Smooth muscle cell (in vitro differentiated cells): ENCODE results near the gene SFI1. TPM values are rescaled to one million over a fixed set of nuclear protein-coding genes. Genes with fewer than 3 reads are reported as not detected.

Source experiments
- DNase-seq: peaks from one replicate; lab custom pipeline; 2025; ENCODE audit not compliant: unreplicated experiment; lab: John Stamatoyannopoulos, UW
- H2AFZ ChIP-seq: fragments of 200-600 bp; sonication (generic); 2 replicates; pipeline ENCODE4 v1.6.0; 2016; ENCODE audit warnings: antibody characterized with exemption, low read depth, mild to moderate bottlenecking
- H3F3A ChIP-seq: fragments of 200-600 bp; sonication (generic); 2 replicates; pipeline ENCODE4 v1.6.0; 2017; ENCODE audit warnings: antibody characterized with exemption, low read depth
- H3K27ac ChIP-seq: fragments of 200-600 bp; sonication (generic); 2 replicates; pipeline ENCODE4 v1.5.1; 2016; ENCODE audit warnings: low read depth, mild to moderate bottlenecking
- H3K27me3 ChIP-seq: fragments of 200-600 bp; sonication (generic); 2 replicates; pipeline ENCODE4 v1.6.1; 2016; ENCODE audit warnings: low read depth, mild to moderate bottlenecking
- H3K36me3 ChIP-seq: fragments of 200-600 bp; sonication (generic); 2 replicates; pipeline ENCODE4 v1.5.1; 2016; ENCODE audit warnings: low read depth
- H3K4me1 ChIP-seq: fragments of 200-600 bp; sonication (generic); 2 replicates; pipeline ENCODE4 v1.5.1; 2016; ENCODE audit warnings: low read depth
- H3K4me2 ChIP-seq: fragments of 200-600 bp; sonication (generic); 2 replicates; pipeline ENCODE4 v1.6.0; 2016; ENCODE audit warnings: mild to moderate bottlenecking
- H3K4me3 ChIP-seq: fragments of 200-600 bp; sonication (generic); 2 replicates; pipeline ENCODE4 v1.5.1; 2016; ENCODE audit warnings: mild to moderate bottlenecking
- H3K79me2 ChIP-seq: fragments of 200-600 bp; sonication (generic); 2 replicates; pipeline ENCODE4 v1.6.0; 2016; ENCODE audit warnings: low read depth, mild to moderate bottlenecking
- H3K9ac ChIP-seq: fragments of 200-600 bp; sonication (generic); 2 replicates; pipeline ENCODE4 v1.6.0; 2016; ENCODE audit warnings: low read depth
- H3K9me3 ChIP-seq: fragments of 200-600 bp; sonication (generic); replicated peaks from 2 replicates; pipeline ENCODE4 v1.5.1; 2016; ENCODE audit warnings: low read depth
- H4K20me1 ChIP-seq: fragments of 200-600 bp; sonication (generic); 2 replicates; pipeline ENCODE4 v1.6.0; 2016; ENCODE audit warnings: low read depth
- CTCF ChIP-seq: fragments of 200-600 bp; sonication (generic); IDR thresholded peaks from 2 replicates; pipeline ENCODE4 v1.5.1; 2017; ENCODE audit warnings: borderline replicate concordance, mild to moderate bottlenecking, antibody characterized with exemption; ENCODE audit not compliant: insufficient read depth, poor library complexity, severe bottlenecking
- WGBS: methylation state at CpG from one replicate; pipeline ENCODE4 v1.1.7; 2016; ENCODE audit warnings: low lambda C conversion rate; 5-methylcytosine and 5-hydroxymethylcytosine counted together
- polyA plus RNA-seq: library from polyadenylated mRNA; unstranded; fragments of >200 nt; fragmentation: Nextera tagmentation; extraction: Ambion mirVana; gene quantifications from 2 replicates; pipeline ENCODE4 v1.2.1, GENCODE V29; 2016
- total RNA-seq: library from RNA; depleted of rRNA; stranded (reverse); fragments of >200 nt; gene quantifications from 2 replicates; pipeline ENCODE4 v1.2.3, GENCODE V29; 2014

The SFI1 gene
- total and polyA plus RNA-seq, 2 experiments from 2014 or later = 8.7 to 26.9 TPM

- no peaks in the 10 kb centered on the region for H3K36me3 ChIP-seq
- H3K4me1 ChIP-seq = no peaks in the 10 kb centered on the region
- peak overlapping the region; percentile 81 for H3K27ac ChIP-seq
- H3K79me2 ChIP-seq = no peaks in the 10 kb centered on the region
- peaks cover 21% of the 10 kb centered on the region for H3F3A ChIP-seq
- H3K4me2 ChIP-seq = peak overlapping the region; percentile 6
- no peak overlapping the region for H2AFZ ChIP-seq
- H4K20me1 ChIP-seq = no peaks in the 10 kb centered on the region
- H3K4me3 ChIP-seq = no peak overlapping the region
- 71% methylated on average over 10 of the region's 10 CpGs for WGBS
- no peaks in the 10 kb centered on the region for H3K27me3 ChIP-seq
- no peak overlapping the region for H3K9ac ChIP-seq
- no peak for TF ChIP-seq CTCF
- DNase-seq = no peak
- H3K9me3 ChIP-seq = no peaks in the 10 kb centered on the region
These were observed 106.8 kb downstream of the SFI1 start for GRCh38 chr22:31603081-31603525.

- Histone ChIP-seq H3K79me2 (no peaks in the 10 kb centered on the region), H3F3A (peaks cover 21% of the 10 kb centered on the region), H3K27ac (peak overlapping the region; percentile 81), H3K9me3 (no peaks in the 10 kb centered on the region), H3K36me3 (no peaks in the 10 kb centered on the region), H3K4me3 (no peak overlapping the region), H3K4me1 (no peaks in the 10 kb centered on the region), H4K20me1 (no peaks in the 10 kb centered on the region), H3K27me3 (no peaks in the 10 kb centered on the region), H3K4me2 (no peak overlapping the region), H2AFZ (no peak overlapping the region), H3K9ac (no peak overlapping the region)
- WGBS = 96% methylated on average over 5 of the region's 5 CpGs
- TF ChIP-seq CTCF = no peak
- no peak for DNase-seq
These were observed 107.2 kb downstream of the SFI1 start for GRCh38 chr22:31603574-31603973.

- 94% methylated on average over 14 of the region's 14 CpGs for WGBS
- Histone ChIP-seq H3K4me3 (no peak overlapping the region), H3K27me3 (no peaks in the 10 kb centered on the region), H3K9me3 (no peaks in the 10 kb centered on the region), H2AFZ (no peak overlapping the region), H3K4me2 (no peak overlapping the region), H3K36me3 (no peaks in the 10 kb centered on the region), H3K79me2 (no peaks in the 10 kb centered on the region), H3K9ac (no peak overlapping the region), H3K4me1 (no peaks in the 10 kb centered on the region), H3K27ac (no peak overlapping the region), H4K20me1 (no peaks in the 10 kb centered on the region), H3F3A (peaks cover 21% of the 10 kb centered on the region)
- no peak for TF ChIP-seq CTCF
- DNase-seq = no peak
These were observed 107.9 kb downstream of the SFI1 start for GRCh38 chr22:31604137-31604705.
